ENCODE results near the gene SPIRE2.
"Not testable (repeated sequence)": the region's sequence is repeated elsewhere in the genome, so short reads cannot be mapped to it uniquely, and the experiment has no call there.

The SPIRE2 gene

DNA sequence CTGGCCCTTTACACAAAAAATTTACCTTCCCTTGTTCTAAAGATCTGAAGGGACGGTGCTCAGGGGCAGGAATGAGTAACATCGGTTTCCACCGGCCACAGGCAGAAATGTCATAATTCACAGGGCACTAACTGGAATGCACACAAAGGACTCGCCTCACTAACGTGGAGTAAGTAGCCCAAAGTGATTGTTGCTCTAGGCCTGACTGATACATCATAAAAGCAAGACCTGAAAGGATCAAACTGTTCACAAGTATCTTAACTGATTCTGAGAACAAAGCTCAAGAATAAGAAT lies 36.2 kb downstream of the SPIRE2 start:
- Histone ChIP-seq H3K4me3 (ENCODE audit: low read depth in 1 of 5, low read length in 5 of 5) (peak overlapping the region in 3 of 5 donors; percentile 5 to 53 (median 6)), H3K4me1 (ENCODE audit: control insufficient read depth in 5 of 5, insufficient read depth in 5 of 5, low read length in 5 of 5) (peaks cover 8 to 30% (median 13%) of the 10 kb centered on the region in 5 donors), H3K36me3 (ENCODE audit: control insufficient read depth in 5 of 5, insufficient read depth in 5 of 5, low read length in 5 of 5) (peaks cover 0 to 3% (median 0%) of the 10 kb centered on the region in 5 donors), H3K27ac (ENCODE audit: low read depth, low read length) (peak overlapping the region; percentile 84), H3K9ac (ENCODE audit: low read length in 5 of 5) (peak overlapping the region in 3 of 5 donors; percentile 5 to 34 (median 28)), H3K27me3 (ENCODE audit: control insufficient read depth in 5 of 5, insufficient read depth in 4 of 5, low read length in 5 of 5) (peaks cover 0 to 4% (median 0%) of the 10 kb centered on the region in 5 donors), H3K9me3 (ENCODE audit: control insufficient read depth in 5 of 5, low read length in 5 of 5) (peaks cover 0 to 6% (median 5%) of the 10 kb centered on the region in 5 donors)

DNA sequence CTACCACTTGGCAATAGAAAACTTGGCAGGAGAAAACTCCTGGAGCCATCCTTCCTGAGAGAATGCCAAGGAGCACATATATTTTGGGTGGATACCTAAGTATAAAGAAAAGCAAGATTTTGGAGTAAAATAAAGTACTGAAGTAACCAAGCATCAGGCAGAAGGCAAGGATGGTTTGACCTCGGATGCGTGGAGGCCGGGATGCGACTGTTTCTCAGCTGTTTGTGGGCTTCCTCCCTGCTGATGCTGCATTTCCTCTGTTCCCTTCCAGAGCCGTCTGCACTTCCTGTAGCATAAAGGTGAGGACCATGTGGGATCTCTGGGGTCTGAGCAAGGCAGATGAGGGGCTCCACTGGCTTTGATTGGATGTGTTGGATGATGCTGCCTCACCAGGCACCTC lies 39.6 kb downstream of the SPIRE2 start:
- Histone ChIP-seq H3K27ac (ENCODE audit: low read depth, low read length) (no peak overlapping the region), H3K36me3 (ENCODE audit: control insufficient read depth in 5 of 5, insufficient read depth in 5 of 5, low read length in 5 of 5) (peaks cover 0 to 4% (median 3%) of the 10 kb centered on the region in 5 donors), H3K9me3 (ENCODE audit: control insufficient read depth in 5 of 5, low read length in 5 of 5) (peaks cover 0 to 6% (median 5%) of the 10 kb centered on the region in 5 donors)

DNA sequence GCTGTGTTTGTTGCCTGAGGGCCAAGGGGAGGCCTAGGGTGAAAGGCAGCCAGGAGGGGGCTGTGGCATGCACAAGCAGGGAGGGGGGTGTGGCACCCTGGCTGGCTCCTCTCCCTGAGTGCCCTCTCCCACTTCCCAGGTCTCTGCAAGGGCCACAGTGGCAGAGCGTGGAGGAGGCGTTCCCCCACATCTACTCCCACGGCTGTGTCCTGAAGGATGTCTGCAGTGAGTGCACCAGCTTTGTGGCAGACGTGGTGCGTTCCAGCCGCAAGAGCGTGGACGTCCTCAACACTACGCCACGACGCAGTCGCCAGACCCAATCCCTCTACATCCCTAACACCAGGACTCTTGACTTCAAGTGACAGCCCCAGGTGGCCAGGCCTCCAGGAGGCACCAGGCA lies 41.6 kb downstream of the SPIRE2 start:
- Histone ChIP-seq H3K4me3 (ENCODE audit: low read depth in 1 of 5, low read length in 5 of 5) (no peak overlapping the region), H3K36me3 (ENCODE audit: control insufficient read depth in 5 of 5, insufficient read depth in 5 of 5, low read length in 5 of 5) (peaks cover 0 to 7% (median 3%) of the 10 kb centered on the region in 5 donors), H3K4me1 (ENCODE audit: control insufficient read depth in 5 of 5, insufficient read depth in 5 of 5, low read length in 5 of 5) (peaks cover 0 to 29% (median 22%) of the 10 kb centered on the region in 5 donors), H3K9ac (ENCODE audit: low read length in 5 of 5) (no peak overlapping the region), H3K27me3 (ENCODE audit: control insufficient read depth in 5 of 5, insufficient read depth in 4 of 5, low read length in 5 of 5) (no peaks in the 10 kb centered on the region), H3K9me3 (ENCODE audit: control insufficient read depth in 5 of 5, low read length in 5 of 5) (peaks cover 0 to 6% (median 5%) of the 10 kb centered on the region in 5 donors), H3K27ac (ENCODE audit: low read depth, low read length) (no peak overlapping the region)

More for the DNA sequence above, 39.6 kb downstream of the SPIRE2 start:
- Histone ChIP-seq H3K4me3 (ENCODE audit: low read depth in 1 of 5, low read length in 5 of 5) (no peak overlapping the region), H3K27me3 (ENCODE audit: control insufficient read depth in 5 of 5, insufficient read depth in 4 of 5, low read length in 5 of 5) (no peaks in the 10 kb centered on the region), H3K4me1 (ENCODE audit: control insufficient read depth in 5 of 5, insufficient read depth in 5 of 5, low read length in 5 of 5) (peaks cover 5 to 38% (median 25%) of the 10 kb centered on the region in 5 donors), H3K9ac (ENCODE audit: low read length in 5 of 5) (no peak overlapping the region)

DNA sequence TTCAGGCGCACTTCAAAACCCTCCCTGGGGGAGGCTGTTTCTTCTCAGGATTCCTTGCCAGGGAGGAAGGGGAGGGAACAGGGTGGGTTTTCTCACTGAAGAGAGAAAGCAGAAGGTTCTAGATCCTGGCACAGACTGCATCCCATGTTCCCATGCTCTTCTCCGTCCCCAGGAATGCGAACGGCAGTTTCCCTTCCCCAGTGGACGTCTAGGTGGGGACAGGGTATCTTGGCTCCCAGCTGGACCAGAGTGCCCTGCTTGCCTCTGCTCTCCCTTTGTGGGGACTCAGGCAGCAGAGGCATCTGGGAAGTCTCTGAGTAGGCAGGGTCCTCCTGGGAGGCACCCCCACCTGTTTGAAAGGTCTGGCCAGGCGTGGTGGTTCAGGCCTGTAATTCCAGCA lies 42.2 kb downstream of the SPIRE2 start:
- H3K9me3 ChIP-seq (ENCODE audit: control insufficient read depth in 5 of 5, low read length in 5 of 5) = peaks cover 0 to 6% (median 5%) of the 10 kb centered on the region in 5 donors
- no peaks in the 10 kb centered on the region for H3K27me3 ChIP-seq (ENCODE audit: control insufficient read depth in 5 of 5, insufficient read depth in 4 of 5, low read length in 5 of 5)
- H3K9ac ChIP-seq (ENCODE audit: low read length in 5 of 5) = no peak overlapping the region
- peaks cover 0 to 29% (median 22%) of the 10 kb centered on the region in 5 donors for H3K4me1 ChIP-seq (ENCODE audit: control insufficient read depth in 5 of 5, insufficient read depth in 5 of 5, low read length in 5 of 5)
- no peak overlapping the region for H3K4me3 ChIP-seq (ENCODE audit: low read depth in 1 of 5, low read length in 5 of 5)
- H3K36me3 ChIP-seq (ENCODE audit: control insufficient read depth in 5 of 5, insufficient read depth in 5 of 5, low read length in 5 of 5) = peaks cover 0 to 8% (median 6%) of the 10 kb centered on the region in 5 donors
- H3K27ac ChIP-seq (ENCODE audit: low read depth, low read length) = no peak overlapping the region

DNA sequence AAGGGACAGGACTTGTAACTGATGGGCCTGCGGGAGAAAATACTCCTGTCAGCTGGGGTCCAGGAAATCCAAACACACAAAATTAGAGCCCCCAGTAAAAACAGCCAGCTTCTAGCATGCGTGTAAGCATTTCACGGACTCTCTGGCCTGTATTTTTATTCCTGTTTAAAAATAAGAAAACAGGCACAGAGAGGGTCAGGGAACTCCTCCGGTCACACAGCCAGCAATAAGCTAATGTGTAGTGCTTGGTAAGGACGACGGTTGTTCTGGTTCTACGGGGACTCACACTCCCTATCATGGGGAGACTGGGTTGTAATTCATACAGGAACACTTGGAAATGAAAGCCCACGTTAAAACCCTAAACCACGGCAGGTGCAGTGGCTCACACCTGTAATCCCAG lies 43.6 kb downstream of the SPIRE2 start:
- Histone ChIP-seq H3K4me3 (ENCODE audit: low read depth in 1 of 5, low read length in 5 of 5) (no peak overlapping the region), H3K9ac (ENCODE audit: low read length in 5 of 5) (no peak overlapping the region), H3K27ac (ENCODE audit: low read depth, low read length) (no peak overlapping the region)

DNA sequence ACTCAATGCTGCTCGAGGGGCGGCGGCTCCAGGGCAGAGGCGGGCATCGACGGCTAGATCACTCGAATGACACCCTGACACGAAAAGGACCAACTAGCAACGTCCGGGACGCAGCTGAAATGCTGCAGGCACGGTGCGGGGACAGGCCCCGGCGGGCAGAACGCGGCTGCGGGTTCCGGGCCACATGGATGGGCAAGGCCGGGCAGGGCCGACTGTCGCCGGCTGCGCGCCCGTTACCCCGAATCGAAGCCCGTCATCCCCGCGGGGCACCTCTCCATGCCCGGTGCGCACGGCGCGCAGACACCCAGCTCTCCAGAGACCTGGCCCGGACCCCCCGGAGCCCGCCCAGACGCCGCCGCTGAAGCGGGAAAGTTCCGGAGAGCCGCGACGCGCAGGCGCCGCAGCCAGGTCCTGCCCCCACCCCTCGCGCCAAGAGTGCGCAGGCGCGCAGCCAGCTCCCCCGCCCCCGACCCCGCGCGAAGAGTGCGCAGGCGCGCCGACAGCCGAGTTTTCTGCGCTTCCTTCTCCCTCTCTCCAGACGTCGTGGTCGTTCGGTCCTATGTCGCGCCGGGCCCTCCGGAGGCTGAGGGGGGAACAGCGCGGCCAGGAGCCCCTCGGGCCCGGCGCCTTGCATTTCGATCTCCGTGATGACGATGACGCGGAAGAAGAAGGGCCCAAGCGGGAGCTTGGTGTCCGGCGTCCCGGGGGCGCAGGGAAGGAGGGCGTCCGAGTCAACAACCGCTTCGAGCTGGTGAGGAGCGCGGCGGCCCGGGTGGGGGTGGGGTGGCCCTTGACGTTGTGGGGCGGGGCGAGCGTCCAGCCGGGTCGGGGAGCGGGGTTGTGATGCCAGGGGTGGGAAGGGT lies 45.1 kb downstream of the SPIRE2 start, which contains the start of gene TCF25:
Gene TCF25 (plus strand): TSS at position 484 of the 863 bp plus-strand sequence. CDS start 76 bp downstream, at position 560.
- H3K27me3 ChIP-seq (ENCODE audit: control insufficient read depth in 5 of 5, insufficient read depth in 4 of 5, low read length in 5 of 5) = no peaks in the 10 kb centered on the region
- H3K4me1 ChIP-seq (ENCODE audit: control insufficient read depth in 5 of 5, insufficient read depth in 5 of 5, low read length in 5 of 5) = peaks cover 0 to 29% (median 22%) of the 10 kb centered on the region in 5 donors
- peaks cover 0 to 9% (median 7%) of the 10 kb centered on the region in 5 donors for H3K36me3 ChIP-seq (ENCODE audit: control insufficient read depth in 5 of 5, insufficient read depth in 5 of 5, low read length in 5 of 5)
- peak within 1 kb of the TSS; percentile 65 to 88 (median 79) for H3K4me3 ChIP-seq (ENCODE audit: low read depth in 1 of 5, low read length in 5 of 5)
- H3K9me3 ChIP-seq (ENCODE audit: control insufficient read depth in 5 of 5, low read length in 5 of 5) = no peaks in the 10 kb centered on the region
- peak within 1 kb of the TSS; percentile 99 for H3K27ac ChIP-seq (ENCODE audit: low read depth, low read length)
- peak within 1 kb of the TSS in 4 of 5 donors; percentile 88 to 98 (median 94) for H3K9ac ChIP-seq (ENCODE audit: low read length in 5 of 5)

More for the DNA sequence above, 43.6 kb downstream of the SPIRE2 start:
- Histone ChIP-seq H3K4me1 (ENCODE audit: control insufficient read depth in 5 of 5, insufficient read depth in 5 of 5, low read length in 5 of 5) (peaks cover 0 to 29% (median 22%) of the 10 kb centered on the region in 5 donors), H3K36me3 (ENCODE audit: control insufficient read depth in 5 of 5, insufficient read depth in 5 of 5, low read length in 5 of 5) (peaks cover 0 to 8% (median 6%) of the 10 kb centered on the region in 5 donors), H3K9me3 (ENCODE audit: control insufficient read depth in 5 of 5, low read length in 5 of 5) (peaks cover 0 to 6% (median 5%) of the 10 kb centered on the region in 5 donors), H3K27me3 (ENCODE audit: control insufficient read depth in 5 of 5, insufficient read depth in 4 of 5, low read length in 5 of 5) (no peaks in the 10 kb centered on the region)

DNA sequence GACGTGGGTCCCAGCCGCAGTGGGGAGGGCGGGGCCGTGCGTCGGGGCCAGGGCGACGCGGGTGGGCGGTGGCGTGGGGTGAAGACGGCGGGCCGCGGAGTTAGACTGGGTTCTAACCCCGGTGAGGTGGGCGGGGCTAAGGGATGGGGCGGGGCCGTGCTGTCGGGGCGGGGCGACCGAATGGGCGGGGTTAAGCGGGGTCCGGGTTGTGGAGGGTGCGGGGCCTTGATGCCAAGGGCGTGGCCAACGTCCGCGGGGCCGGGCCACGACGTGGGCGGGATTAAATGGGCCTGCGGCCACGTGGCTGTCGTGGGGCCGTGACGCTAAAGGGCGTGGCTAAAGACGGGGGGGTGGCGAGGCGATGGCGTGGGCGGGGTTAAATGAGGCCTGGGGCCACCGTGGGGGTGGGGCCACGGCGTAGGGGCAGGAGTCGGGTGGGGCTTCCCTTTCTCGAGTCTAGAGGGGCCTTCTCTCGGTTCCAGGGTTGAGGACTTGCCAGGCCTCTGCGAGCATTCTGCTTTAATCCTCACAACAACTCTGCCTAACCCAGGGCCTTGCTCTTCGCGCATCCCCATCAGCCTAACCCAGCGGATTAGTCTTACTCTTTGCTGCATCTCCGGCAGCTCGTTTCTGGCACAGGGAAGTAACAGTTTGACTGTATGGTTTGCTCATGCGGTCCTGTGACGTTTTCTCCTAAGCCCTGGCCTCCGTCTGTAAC lies 45.9 kb downstream of the SPIRE2 start:
- Histone ChIP-seq H3K4me3 (ENCODE audit: low read depth in 1 of 5, low read length in 5 of 5) (peak overlapping the region; percentile 65 to 88 (median 79)), H3K9me3 (ENCODE audit: control insufficient read depth in 5 of 5, low read length in 5 of 5) (no peaks in the 10 kb centered on the region), H3K27ac (ENCODE audit: low read depth, low read length) (peak overlapping the region; percentile 99), H3K4me1 (ENCODE audit: control insufficient read depth in 5 of 5, insufficient read depth in 5 of 5, low read length in 5 of 5) (peaks cover 0 to 29% (median 22%) of the 10 kb centered on the region in 5 donors), H3K9ac (ENCODE audit: low read length in 5 of 5) (peak overlapping the region in 4 of 5 donors; percentile 43 to 68 (median 62)), H3K27me3 (ENCODE audit: control insufficient read depth in 5 of 5, insufficient read depth in 4 of 5, low read length in 5 of 5) (no peaks in the 10 kb centered on the region), H3K36me3 (ENCODE audit: control insufficient read depth in 5 of 5, insufficient read depth in 5 of 5, low read length in 5 of 5) (peaks cover 0 to 17% (median 15%) of the 10 kb centered on the region in 5 donors)

DNA sequence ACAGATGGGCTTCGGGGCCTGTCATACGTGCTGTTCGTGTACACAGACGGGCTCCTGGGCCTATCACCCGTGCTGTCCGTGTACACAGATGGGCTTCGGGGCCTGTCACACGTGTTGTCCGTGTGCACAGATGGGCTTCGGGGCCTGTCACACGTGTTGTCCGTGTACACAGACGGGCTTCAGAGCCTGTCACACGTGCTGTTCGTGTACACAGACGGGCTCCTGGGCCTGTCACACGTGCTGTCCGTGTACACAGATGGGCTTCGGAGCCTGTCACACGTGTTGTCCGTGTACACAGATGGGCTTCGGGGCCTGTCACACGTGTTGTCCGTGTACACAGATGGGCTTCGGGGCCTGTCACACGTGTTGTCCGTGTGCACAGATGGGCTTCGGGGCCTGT lies 50.8 kb downstream of the SPIRE2 start:
- not testable (repeated sequence) for H3K27me3 ChIP-seq (ENCODE audit: control insufficient read depth in 5 of 5, insufficient read depth in 4 of 5, low read length in 5 of 5); H3K4me1 ChIP-seq (ENCODE audit: control insufficient read depth in 5 of 5, insufficient read depth in 5 of 5, low read length in 5 of 5); H3K9me3 ChIP-seq (ENCODE audit: control insufficient read depth in 5 of 5, low read length in 5 of 5); H3K9ac ChIP-seq (ENCODE audit: low read length in 5 of 5); H3K4me3 ChIP-seq (ENCODE audit: low read depth in 1 of 5, low read length in 5 of 5); H3K27ac ChIP-seq (ENCODE audit: low read depth, low read length)
- peaks cover 0 to 56% (median 43%) of the 10 kb centered on the region in 5 donors for H3K36me3 ChIP-seq (ENCODE audit: control insufficient read depth in 5 of 5, insufficient read depth in 5 of 5, low read length in 5 of 5)

DNA sequence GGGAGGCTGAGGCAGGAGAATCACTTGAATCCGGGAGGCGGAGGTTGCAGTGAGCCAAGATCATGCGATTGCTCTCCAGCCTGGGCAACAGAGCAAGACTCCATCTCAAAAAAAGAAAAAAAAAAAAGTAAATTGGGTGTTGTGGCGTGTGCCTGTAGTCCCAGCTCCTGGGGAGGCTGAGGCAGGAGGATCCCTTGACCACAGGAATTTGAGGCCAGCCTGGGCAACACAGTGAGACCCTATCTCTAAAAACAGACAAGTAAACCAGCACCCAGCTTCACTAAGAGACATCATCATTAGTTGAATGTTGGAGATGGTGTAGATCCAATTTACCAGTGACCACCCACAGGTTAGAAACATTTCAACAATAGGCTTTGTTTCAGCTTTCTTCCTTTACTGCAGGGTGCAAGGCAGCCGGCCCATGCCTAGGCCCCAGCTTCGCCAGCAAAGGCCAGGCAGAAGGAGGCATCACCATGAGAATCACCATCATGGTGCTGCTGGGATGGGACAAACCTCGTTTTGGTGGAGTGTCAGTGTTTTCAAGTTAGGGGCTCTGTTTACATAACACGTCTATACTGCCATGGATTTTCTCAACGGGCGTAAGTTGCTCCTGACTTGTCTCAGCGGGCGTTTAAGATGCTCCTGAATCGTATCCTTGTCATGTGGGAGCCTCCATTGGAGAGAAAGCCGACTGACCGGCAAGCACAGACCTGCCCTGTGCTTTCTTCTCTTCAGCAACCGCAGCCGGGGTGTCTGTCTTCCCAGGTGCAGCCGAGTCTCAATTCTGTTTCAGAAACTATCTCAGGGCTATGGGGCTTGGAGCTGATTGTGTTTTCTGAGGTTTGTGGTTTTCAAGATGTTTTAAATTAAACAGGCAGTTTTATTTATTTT lies 52.4 kb downstream of the SPIRE2 start:
- H3K4me3 ChIP-seq (ENCODE audit: low read depth in 1 of 5, low read length in 5 of 5) = no peak overlapping the region
- H3K9me3 ChIP-seq (ENCODE audit: control insufficient read depth in 5 of 5, low read length in 5 of 5) = no peaks in the 10 kb centered on the region
- peaks cover 0 to 68% (median 55%) of the 10 kb centered on the region in 5 donors for H3K36me3 ChIP-seq (ENCODE audit: control insufficient read depth in 5 of 5, insufficient read depth in 5 of 5, low read length in 5 of 5)
- H3K9ac ChIP-seq (ENCODE audit: low read length in 5 of 5) = no peak overlapping the region
- no peaks in the 10 kb centered on the region for H3K27me3 ChIP-seq (ENCODE audit: control insufficient read depth in 5 of 5, insufficient read depth in 4 of 5, low read length in 5 of 5)
- peaks cover 0 to 7% (median 0%) of the 10 kb centered on the region in 5 donors for H3K4me1 ChIP-seq (ENCODE audit: control insufficient read depth in 5 of 5, insufficient read depth in 5 of 5, low read length in 5 of 5)
- no peak overlapping the region for H3K27ac ChIP-seq (ENCODE audit: low read depth, low read length)
